HCT116 (cell line): ENCODE data around the gene ADAM15.

Experiments used
- POLR2A ChIP-seq: IDR thresholded peaks from 2 replicates; pipeline ENCODE4 v1.7.0; 2011; ENCODE audit warnings: borderline replicate concordance; ENCODE audit not compliant: insufficient read depth, insufficient read length; ENCODE audit errors: extremely low read depth
- POLR2AphosphoS5 ChIP-seq: IDR thresholded peaks from 2 replicates; pipeline ENCODE4 v1.6.1; 2011; ENCODE audit warnings: mild to moderate bottlenecking, low read depth, low read length, moderate library complexity

DNA sequence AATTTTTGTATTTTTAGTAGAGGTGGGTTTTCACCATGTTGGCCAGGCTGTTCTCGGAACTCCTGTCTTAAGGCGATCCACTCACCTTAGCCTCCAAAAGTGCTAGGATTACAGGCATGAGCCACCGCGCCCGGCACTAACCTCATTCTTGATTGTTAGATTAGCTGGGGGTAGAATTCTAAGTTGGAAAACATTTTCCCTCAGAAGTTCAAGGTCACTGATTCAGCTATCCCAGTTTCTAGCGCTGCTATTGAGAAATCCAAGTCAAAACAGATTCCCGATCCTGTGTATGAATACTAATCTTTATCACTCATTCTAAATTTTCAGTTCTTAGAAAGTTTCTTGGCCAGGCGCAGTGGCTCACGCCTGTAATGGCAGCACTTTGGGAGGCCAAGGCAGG, 52.2 kb downstream of the ADAM15 start:
- TF ChIP-seq POLR2AphosphoS5 (no peak), POLR2A (no peak)
